ENCODE measurements around the gene THADA.

Gene THADA

GRCh38 chr2:43472527-43473194 lies 123.2 kb downstream of the THADA start:
- H3K4me3 ChIP-seq (ENCODE audit: low read depth, low read length) = no peak overlapping the region
- TF ChIP-seq CTCF (IDR thresholded peaks at IDR 0.05; ENCODE audit: low read depth, low read length) = no peak

- no peak for TF ChIP-seq CTCF (IDR thresholded peaks at IDR 0.05; ENCODE audit: low read depth, low read length)
- no peak overlapping the region for H3K4me3 ChIP-seq (ENCODE audit: low read depth, low read length)
Observed at GRCh38 chr2:43469713-43470112, 126.1 kb downstream of the THADA start.

GRCh38 chr2:43469094-43469493 lies 126.7 kb downstream of the THADA start:
- TF ChIP-seq CTCF (IDR thresholded peaks at IDR 0.05; ENCODE audit: low read depth, low read length) = no peak
- H3K4me3 ChIP-seq (ENCODE audit: low read depth, low read length) = no peak overlapping the region

- H3K4me3 ChIP-seq (ENCODE audit: low read depth, low read length) = no peak overlapping the region
- TF ChIP-seq CTCF (IDR thresholded peaks at IDR 0.05; ENCODE audit: low read depth, low read length) = no peak
Observed at GRCh38 chr2:43467891-43468290, 127.9 kb downstream of the THADA start.

- TF ChIP-seq CTCF (IDR thresholded peaks at IDR 0.05; ENCODE audit: low read depth, low read length) = no peak
- no peak overlapping the region for H3K4me3 ChIP-seq (ENCODE audit: low read depth, low read length)
Observed at GRCh38 chr2:43465234-43465633, 130.6 kb downstream of the THADA start.

GRCh38 chr2:43464590-43464989 lies 131.2 kb downstream of the THADA start:
- H3K4me3 ChIP-seq (ENCODE audit: low read depth, low read length) = no peak overlapping the region
- TF ChIP-seq CTCF (IDR thresholded peaks at IDR 0.05; ENCODE audit: low read depth, low read length) = no peak

GRCh38 chr2:43462866-43463641 lies 132.8 kb downstream of the THADA start:
- TF ChIP-seq CTCF (IDR thresholded peaks at IDR 0.05; ENCODE audit: low read depth, low read length) = no peak
- no peak overlapping the region for H3K4me3 ChIP-seq (ENCODE audit: low read depth, low read length)
